ENCODE data around the gene UTS2B. TPM values are rescaled to one million over a fixed set of nuclear protein-coding genes. Genes with fewer than 3 reads are reported as not detected.
A peak's percentile ranks its signal among the peaks of the same experiment; 100 is the strongest.

The UTS2B gene
- total RNA-seq, 1 experiment from 2014 or later: 1.1 TPM

DNA sequence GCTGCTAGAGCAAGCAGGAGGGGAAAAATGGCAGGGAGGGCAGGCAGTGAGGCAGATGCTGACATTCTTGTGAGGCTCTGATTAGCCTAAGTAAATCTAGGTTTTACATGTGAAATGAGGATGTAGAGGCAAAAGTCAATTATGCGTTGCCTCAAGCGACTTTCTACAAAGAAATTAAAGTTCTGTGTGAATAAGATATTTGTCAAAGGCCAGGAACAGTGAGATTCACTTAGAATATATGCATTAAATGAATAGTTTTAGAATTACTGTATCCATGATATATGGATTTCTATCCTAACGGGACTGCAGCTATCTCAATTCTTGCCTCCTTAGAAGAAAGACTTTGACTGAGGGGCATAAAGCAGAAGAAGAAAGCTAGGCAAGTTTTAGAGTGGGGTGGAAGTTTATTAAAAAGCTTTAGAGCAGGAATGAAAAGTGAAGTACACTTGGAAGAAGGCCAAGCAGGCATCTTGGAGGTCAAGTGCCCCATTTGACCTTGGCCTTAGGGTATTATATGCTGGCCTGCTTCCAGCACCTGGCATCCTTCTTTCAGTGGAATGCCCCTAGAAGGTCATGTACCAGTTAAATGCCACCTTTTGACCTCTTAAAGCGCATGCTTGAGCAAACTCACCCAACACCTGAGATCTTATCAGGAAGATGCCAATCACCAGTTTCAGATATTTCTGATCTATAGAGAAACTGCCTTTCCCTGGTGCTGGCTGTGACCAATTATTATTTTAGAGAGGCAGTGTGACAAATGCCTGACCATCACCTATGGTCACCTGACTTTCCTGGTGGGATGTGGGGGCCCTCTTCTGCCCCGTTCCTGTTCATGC, 93.1 kb downstream of the UTS2B start:
- ChIA-PET POLR2A (ENCODE audit: unreplicated experiment) (interaction anchor here (1.0 kb wide), 1 partner anchor 892 kb away, joined by 3 read pairs; no protein-coding TSS in a partner anchor), CTCF (interaction anchor here (0.6 kb wide), 1 partner anchor 541 kb away, joined by 5 read pairs; no protein-coding TSS in a partner anchor)
- H3F3A ChIP-seq (ENCODE audit: insufficient read depth, low read depth): peaks cover 29% of the 10 kb centered on the region
- DNase-seq: peak; percentile 82 to 83
- no peaks in the 10 kb centered on the region for H3K79me2 ChIP-seq (ENCODE audit: low read depth)
- no TSS peak for BruUV-seq (replicated peaks)
- no peak overlapping the region; the same call in 1 of the 2 replicates for H3K4me3 ChIP-seq
- no peaks in the 10 kb centered on the region for H3K36me3 ChIP-seq (ENCODE audit: low read depth)
- H3K9me2 ChIP-seq (ENCODE audit: insufficient read depth): no peaks in the 10 kb centered on the region
- intact Hi-C loops (cut with micrococcal nuclease; ENCODE audit: unreplicated experiment): loop anchor here (5.0 to 10.0 kb wide), 8 partner anchors 95 to 725 kb away; partner anchors contain the start of gene IL1RAP
- peaks cover 47% of the 10 kb centered on the region for H3K4me1 ChIP-seq (replicated peaks; ENCODE audit: insufficient read depth)
- H3K27me3 ChIP-seq (ENCODE audit: insufficient read depth, low read depth): no peaks in the 10 kb centered on the region
- peak overlapping the region; percentile 85 for H3K27ac ChIP-seq
- no peaks in the 10 kb centered on the region for H4K20me1 ChIP-seq (ENCODE audit: insufficient read depth)
- no peak overlapping the region for H2AFZ ChIP-seq
- H3K4me2 ChIP-seq: peak overlapping the region; percentile 54
- 0 out of 2 replicates have a peak, but pooled peaks cover 6% of the 10 kb centered on the region for H3K9me3 ChIP-seq (ENCODE audit: insufficient read depth, low read depth)
- TF ChIP-seq, protein P1, sequence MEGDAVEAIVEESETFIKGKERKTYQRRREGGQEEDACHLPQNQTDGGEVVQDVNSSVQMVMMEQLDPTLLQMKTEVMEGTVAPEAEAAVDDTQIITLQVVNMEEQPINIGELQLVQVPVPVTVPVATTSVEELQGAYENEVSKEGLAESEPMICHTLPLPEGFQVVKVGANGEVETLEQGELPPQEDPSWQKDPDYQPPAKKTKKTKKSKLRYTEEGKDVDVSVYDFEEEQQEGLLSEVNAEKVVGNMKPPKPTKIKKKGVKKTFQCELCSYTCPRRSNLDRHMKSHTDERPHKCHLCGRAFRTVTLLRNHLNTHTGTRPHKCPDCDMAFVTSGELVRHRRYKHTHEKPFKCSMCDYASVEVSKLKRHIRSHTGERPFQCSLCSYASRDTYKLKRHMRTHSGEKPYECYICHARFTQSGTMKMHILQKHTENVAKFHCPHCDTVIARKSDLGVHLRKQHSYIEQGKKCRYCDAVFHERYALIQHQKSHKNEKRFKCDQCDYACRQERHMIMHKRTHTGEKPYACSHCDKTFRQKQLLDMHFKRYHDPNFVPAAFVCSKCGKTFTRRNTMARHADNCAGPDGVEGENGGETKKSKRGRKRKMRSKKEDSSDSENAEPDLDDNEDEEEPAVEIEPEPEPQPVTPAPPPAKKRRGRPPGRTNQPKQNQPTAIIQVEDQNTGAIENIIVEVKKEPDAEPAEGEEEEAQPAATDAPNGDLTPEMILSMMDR (conservative IDR thresholded peaks at IDR 0.05): no peak
- no peak for TF ChIP-seq EZH2 (IDR thresholded peaks at IDR 0.05; ENCODE audit: low read depth)

DNA sequence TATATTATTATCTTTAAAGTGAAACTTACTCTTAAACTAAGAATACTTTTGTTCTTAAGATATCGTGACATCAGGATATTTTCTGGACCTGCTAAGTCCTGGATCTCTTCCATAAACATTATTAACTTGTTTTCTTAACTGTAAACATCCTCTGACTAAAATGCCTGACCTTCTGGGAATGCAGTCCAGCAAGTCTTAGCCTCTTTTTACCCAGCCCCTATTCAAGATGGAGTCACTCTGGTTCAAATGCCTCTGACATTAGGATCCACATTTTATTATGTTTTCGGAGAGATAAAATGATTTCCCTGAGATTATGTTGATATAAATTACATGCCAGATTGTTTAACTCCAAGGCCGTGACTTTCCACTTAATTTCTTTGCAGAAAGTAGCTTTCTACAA, 93.7 kb downstream of the UTS2B start:
- peak; percentile 56 to 88 for DNase-seq
- ChIA-PET CTCF (interaction anchor here (0.6 kb wide), 1 partner anchor 540 kb away, joined by 5 read pairs; no protein-coding TSS in a partner anchor), POLR2A (ENCODE audit: unreplicated experiment) (no interaction called here)
- BruUV-seq (replicated peaks): no TSS peak
- H3K4me2 ChIP-seq: peak overlapping the region; percentile 54
- 0 out of 2 replicates have a peak, but pooled peaks cover 6% of the 10 kb centered on the region for H3K9me3 ChIP-seq (ENCODE audit: insufficient read depth, low read depth)
- H4K20me1 ChIP-seq (ENCODE audit: insufficient read depth): no peaks in the 10 kb centered on the region
- H3K4me3 ChIP-seq: no peak overlapping the region
- peaks cover 47% of the 10 kb centered on the region for H3K4me1 ChIP-seq (replicated peaks; ENCODE audit: insufficient read depth)
- H3K27me3 ChIP-seq (ENCODE audit: insufficient read depth, low read depth): no peaks in the 10 kb centered on the region
- H3K27ac ChIP-seq: peak overlapping the region; percentile 85
- H3K36me3 ChIP-seq (ENCODE audit: low read depth): no peaks in the 10 kb centered on the region
- no peak for TF ChIP-seq EZH2 (IDR thresholded peaks at IDR 0.05; ENCODE audit: low read depth)
- TF ChIP-seq, protein P1 (conservative IDR thresholded peaks at IDR 0.05): no peak
- H3F3A ChIP-seq (ENCODE audit: insufficient read depth, low read depth): peaks cover 29% of the 10 kb centered on the region
- no peaks in the 10 kb centered on the region for H3K9me2 ChIP-seq (ENCODE audit: insufficient read depth)
- intact Hi-C loops (cut with micrococcal nuclease; ENCODE audit: unreplicated experiment): loop anchor here (5.0 to 10.0 kb wide), 8 partner anchors 94 to 724 kb away; partner anchors contain the start of gene IL1RAP
- H2AFZ ChIP-seq: no peak overlapping the region
- H3K79me2 ChIP-seq (ENCODE audit: low read depth): no peaks in the 10 kb centered on the region

DNA sequence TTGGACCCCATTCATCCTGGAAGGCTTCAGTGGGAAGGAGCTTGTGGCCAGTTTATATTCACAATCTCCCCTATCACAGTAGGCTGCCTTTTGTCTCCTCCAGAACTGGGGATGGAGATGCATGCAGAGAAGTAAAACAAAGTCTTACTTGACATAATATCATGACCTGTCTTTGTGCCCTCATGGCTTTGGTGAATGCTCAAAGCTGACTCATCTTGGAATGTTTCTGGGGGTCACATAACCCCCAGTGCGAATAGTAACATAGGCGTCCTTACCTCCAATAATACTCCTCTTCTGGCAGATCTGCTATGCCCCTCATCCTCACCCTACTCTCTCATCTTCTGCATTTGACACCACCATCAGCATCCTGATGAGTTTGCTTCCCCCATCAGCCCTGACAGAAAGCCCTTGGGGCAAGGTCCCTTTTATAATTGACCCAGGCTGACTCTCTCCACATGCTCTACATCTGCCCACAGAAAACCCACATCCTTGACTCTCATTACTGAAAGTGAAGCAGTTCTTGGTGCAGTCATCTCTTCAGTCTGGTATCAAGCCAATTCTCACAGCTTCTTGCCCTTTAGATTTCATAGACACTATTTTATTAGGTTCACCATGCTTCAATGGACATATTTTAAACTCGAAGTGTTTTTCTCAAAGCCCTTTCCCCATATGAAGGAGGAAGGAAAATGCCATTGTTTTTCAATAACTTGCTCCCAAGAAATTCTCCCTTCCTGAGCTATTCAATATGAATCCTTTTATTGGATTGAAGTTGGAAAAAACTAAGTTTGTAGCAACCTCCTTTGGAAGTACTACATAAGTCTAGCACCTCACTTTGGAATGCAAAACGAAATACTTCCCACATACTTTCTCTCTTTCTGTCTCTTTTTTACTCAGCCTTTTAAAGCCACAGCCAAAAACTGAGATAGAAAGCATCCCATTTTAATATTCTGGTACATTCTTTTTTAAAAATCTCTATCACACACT, 94.7 kb downstream of the UTS2B start:
- peak in 1 of 2 experiments; percentile 34 for DNase-seq
- 0 out of 2 replicates have a peak, but pooled peaks cover 6% of the 10 kb centered on the region for H3K9me3 ChIP-seq (ENCODE audit: insufficient read depth, low read depth)
- H3K4me1 ChIP-seq (replicated peaks; ENCODE audit: insufficient read depth): peaks cover 47% of the 10 kb centered on the region
- intact Hi-C loops (cut with micrococcal nuclease; ENCODE audit: unreplicated experiment): loop anchor here (5.0 to 10.0 kb wide), 8 partner anchors 93 to 723 kb away; partner anchors contain the start of gene IL1RAP
- ChIA-PET POLR2A (ENCODE audit: unreplicated experiment) (no interaction called here), CTCF (interaction anchor here (0.6 kb wide), 1 partner anchor 557 kb away, joined by 4 read pairs; no protein-coding TSS in a partner anchor)
- H3K27ac ChIP-seq: peak overlapping the region; percentile 85; the same call in 1 of the 2 replicates
- H4K20me1 ChIP-seq (ENCODE audit: insufficient read depth): no peaks in the 10 kb centered on the region
- H3K27me3 ChIP-seq (ENCODE audit: insufficient read depth, low read depth): no peaks in the 10 kb centered on the region
- H3K9me2 ChIP-seq (ENCODE audit: insufficient read depth): no peaks in the 10 kb centered on the region
- H2AFZ ChIP-seq: no peak overlapping the region
- peak overlapping the region; percentile 54; the same call in 1 of the 2 replicates for H3K4me2 ChIP-seq
- no peaks in the 10 kb centered on the region for H3K36me3 ChIP-seq (ENCODE audit: low read depth)
- peaks cover 29% of the 10 kb centered on the region for H3F3A ChIP-seq (ENCODE audit: insufficient read depth, low read depth)
- H3K79me2 ChIP-seq (ENCODE audit: low read depth): no peaks in the 10 kb centered on the region
- H3K4me3 ChIP-seq: no peak overlapping the region
- BruUV-seq (replicated peaks): no TSS peak
- TF ChIP-seq EZH2 (IDR thresholded peaks at IDR 0.05; ENCODE audit: low read depth): no peak
- TF ChIP-seq, protein P1 (conservative IDR thresholded peaks at IDR 0.05): no peak

Data from PC-9 (cell line).